Upper lobe of left lung (tissue), 6 donors: ENCODE data around the gene FOXN1. TPM values are rescaled to one million over a fixed set of nuclear protein-coding genes. Genes with fewer than 3 reads are reported as not detected.

Experiments used
- ATAC-seq, 2 donors: fragments of 200-7000 bp; cut with Tn5 transposase; one replicate each; pipeline ENCODE4 v1.9.1; 2022; ENCODE audit warnings: mild to moderate bottlenecking in 2 of 2, moderate library complexity in 2 of 2; ENCODE audit not compliant: low FRiP score in 2 of 2
- DNase-seq, 2 donors: peaks; one replicate each; pipeline ENCODE4 v3.0.0-alpha.2; 2019 to 2020
- H3K27ac ChIP-seq, 4 donors: fragments of 200-600 bp; sonication (generic); one replicate each; pipeline ENCODE4 v1.5.1; 2016 to 2019
- H3K27me3 ChIP-seq, 4 donors: fragments of 200-600 bp; sonication (generic); one replicate each; pipeline ENCODE4 v1.5.1; 2017 to 2019
- H3K36me3 ChIP-seq, 4 donors: fragments of 200-600 bp; sonication (generic); one replicate each; pipeline ENCODE4 v1.5.1; 2016 to 2019
- H3K4me1 ChIP-seq, 4 donors: fragments of 200-600 bp; sonication (generic); one replicate each; pipeline ENCODE4 v1.5.1; 2018 to 2019
- H3K4me3 ChIP-seq, 4 donors: fragments of 200-600 bp; sonication (generic); one replicate each; pipeline ENCODE4 v1.5.1; 2017 to 2019; ENCODE audit warnings: mild to moderate bottlenecking in 2 of 4, moderate library complexity in 1 of 4
- H3K9me3 ChIP-seq, 4 donors: fragments of 200-600 bp; sonication (generic); one replicate each; pipeline ENCODE4 v1.5.1; 2018 to 2019
- CTCF ChIP-seq, 6 experiments: fragments of 450-650 bp in 4 of 6; fragments of 200-600 bp in 2 of 6; sonication (generic) in 2 of 6; IDR thresholded peaks; one replicate each; pipeline ENCODE4 v1.5.1; 2016 to 2019; ENCODE audit warnings: antibody characterized with exemption in 6 of 6
- EP300 ChIP-seq, 4 donors: sonication (generic); formaldehyde crosslinking; IDR thresholded peaks; one replicate each; pipeline ENCODE4 v1.5.1; 2017; ENCODE audit warnings: antibody characterized with exemption in 4 of 4, control low read depth in 2 of 4
- POLR2A ChIP-seq, 4 donors: fragments of 450-650 bp; IDR thresholded peaks; one replicate each; pipeline ENCODE4 v1.5.1; 2016 to 2017; ENCODE audit warnings: antibody characterized with exemption in 4 of 4, mild to moderate bottlenecking in 2 of 4
- POLR2AphosphoS5 ChIP-seq, 2 donors: sonication (generic); formaldehyde crosslinking; IDR thresholded peaks; one replicate each; pipeline ENCODE4 v1.5.1; 2017; ENCODE audit warnings: antibody characterized with exemption in 2 of 2
- WGBS, 2 donors: methylation state at CpG; one replicate each; pipeline ENCODE4 v1.1.5; 2017 to 2018; 5-methylcytosine and 5-hydroxymethylcytosine counted together
- total RNA-seq, 6 donors: library from RNA; depleted of rRNA in 4 of 6; stranded (reverse); fragments of >200 nt in 4 of 6; gene quantifications; one replicate each; pipeline versions ENCODE4 v1.1.0 to v1.2.1, GENCODE V29; 2016 to 2021
- donor health status: DM: no; HTN: no; CAD: no; lungs with moderate emphysema.
- donor health status: DM: no; HTN: yes; CAD: no; lungs with severe emphysema.

FOXN1 gene
- total RNA-seq, 6 donors from 2014 or later: 0.07 to 0.54 TPM; not detected in 4

- Histone ChIP-seq H3K4me1 (peaks cover 0 to 35% (median 11%) of the 10 kb centered on the region in 4 donors), H3K27ac (no peak overlapping the region), H3K9me3 (no peaks in the 10 kb centered on the region), H3K27me3 (no peaks in the 10 kb centered on the region), H3K36me3 (no peaks in the 10 kb centered on the region), H3K4me3 (no peak overlapping the region)
- WGBS, 2 donors: 81 to 84% methylated on average over 4 of the region's 4 CpGs
- ATAC-seq (no peak), DNase-seq (no peak)
- no peak for TF ChIP-seq EP300 (IDR thresholded peaks at IDR 0.05)
- no peak for TF ChIP-seq POLR2AphosphoS5 (IDR thresholded peaks at IDR 0.05)
- no peak for TF ChIP-seq POLR2A (IDR thresholded peaks at IDR 0.05)
- TF ChIP-seq CTCF (IDR thresholded peaks at IDR 0.05): no peak
These were observed 24.1 kb downstream of the FOXN1 start for GRCh38 chr17:28530250-28530649.

- WGBS, 2 donors: 80 to 87% methylated on average over 6 to 7 of the region's 7 CpGs
- no peak for DNase-seq
- no peak for TF ChIP-seq EP300 (IDR thresholded peaks at IDR 0.05)
- TF ChIP-seq POLR2AphosphoS5 (IDR thresholded peaks at IDR 0.05): no peak
- TF ChIP-seq POLR2A (IDR thresholded peaks at IDR 0.05): no peak
- no peak for TF ChIP-seq CTCF (IDR thresholded peaks at IDR 0.05)
- Histone ChIP-seq H3K9me3 (no peaks in the 10 kb centered on the region), H3K4me3 (no peak overlapping the region), H3K27me3 (no peaks in the 10 kb centered on the region), H3K27ac (no peak overlapping the region), H3K4me1 (peaks cover 0 to 35% (median 12%) of the 10 kb centered on the region in 4 donors), H3K36me3 (no peaks in the 10 kb centered on the region)
- no peak for ATAC-seq
These were observed 24.8 kb downstream of the FOXN1 start for GRCh38 chr17:28530926-28531325.

DNA sequence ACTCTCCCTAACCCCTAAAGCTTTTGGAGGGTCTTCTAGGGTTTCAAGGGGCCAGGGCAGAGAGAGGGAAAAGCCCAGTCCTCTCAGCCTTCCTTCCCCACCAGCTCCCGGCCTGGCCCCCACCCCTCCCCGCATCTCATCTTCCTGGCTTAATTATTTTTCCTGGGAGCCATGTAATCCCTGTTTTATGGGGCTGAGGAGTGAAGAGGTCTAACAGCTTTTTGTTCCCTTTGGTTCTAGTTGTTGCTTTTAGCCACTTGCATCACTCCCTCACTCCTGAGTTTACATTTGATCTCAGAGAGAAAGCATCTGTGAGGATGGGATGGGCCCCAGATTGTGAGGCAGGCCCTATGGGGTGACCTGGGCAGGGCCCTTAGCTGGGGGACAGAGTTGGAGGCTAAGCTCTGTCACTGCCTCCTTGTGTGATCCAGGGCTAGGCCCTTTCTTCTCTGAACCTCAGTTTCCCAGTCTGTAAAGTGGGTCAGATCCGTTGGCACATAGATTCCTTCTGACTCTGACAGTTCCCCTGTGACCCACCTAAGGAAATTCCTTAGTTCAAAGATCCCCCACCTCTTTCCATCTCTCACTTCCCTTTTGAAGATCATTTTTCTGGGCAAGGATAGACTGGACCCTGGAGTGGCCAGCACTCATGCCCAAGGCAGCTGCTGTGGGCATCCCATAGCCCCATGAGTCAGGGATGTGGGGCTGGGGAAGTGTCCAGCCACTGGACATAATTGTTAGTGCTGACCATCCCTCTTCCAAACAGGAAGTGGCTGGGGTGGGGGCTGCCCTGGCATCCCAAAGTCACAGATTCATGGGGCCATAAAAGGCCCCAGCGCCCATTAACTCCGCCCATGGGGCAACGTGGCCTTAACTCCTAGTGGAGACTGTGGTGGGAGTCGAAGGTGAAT, 26.2 kb downstream of the FOXN1 start:
- TF ChIP-seq POLR2AphosphoS5 (IDR thresholded peaks at IDR 0.05) (no peak), CTCF (IDR thresholded peaks at IDR 0.05) (no peak), EP300 (IDR thresholded peaks at IDR 0.05) (no peak), POLR2A (IDR thresholded peaks at IDR 0.05) (no peak)
- H3K36me3 ChIP-seq: no peaks in the 10 kb centered on the region
- DNase-seq: no peak
- H3K9me3 ChIP-seq: no peaks in the 10 kb centered on the region
- no peak for ATAC-seq
- H3K27ac ChIP-seq: no peak overlapping the region
- 70 to 88% methylated on average over 5 of the region's 7 CpGs for WGBS, 2 donors
- H3K4me3 ChIP-seq: no peak overlapping the region
- peaks cover 0 to 28% (median 7%) of the 10 kb centered on the region in 4 donors for H3K4me1 ChIP-seq
- no peaks in the 10 kb centered on the region for H3K27me3 ChIP-seq

- H3K27me3 ChIP-seq: no peaks in the 10 kb centered on the region
- TF ChIP-seq EP300 (IDR thresholded peaks at IDR 0.05): no peak
- no peak for TF ChIP-seq CTCF (IDR thresholded peaks at IDR 0.05)
- no peak for TF ChIP-seq POLR2A (IDR thresholded peaks at IDR 0.05)
- TF ChIP-seq POLR2AphosphoS5 (IDR thresholded peaks at IDR 0.05): no peak
- H3K4me1 ChIP-seq: peaks cover 0 to 23% (median 3%) of the 10 kb centered on the region in 4 donors
- H3K9me3 ChIP-seq: no peaks in the 10 kb centered on the region
- no peak for ATAC-seq
- DNase-seq: peak in 1 of 2 donors; percentile 47
- H3K36me3 ChIP-seq: no peaks in the 10 kb centered on the region
- 65 to 72% methylated on average over 14 to 15 of the region's 16 CpGs for WGBS, 2 donors
- no peak overlapping the region for H3K27ac ChIP-seq
- H3K4me3 ChIP-seq: no peak overlapping the region
These were observed 27.1 kb downstream of the FOXN1 start for GRCh38 chr17:28533091-28533807.
